GM12878 (cell line): ENCODE data around the gene FAAP24.

Experiments used
- CBX5 ChIP-seq: sonication (generic); IDR thresholded peaks from 2 replicates; pipeline ENCODE4 v1.6.1; 2016; ENCODE audit warnings: low read depth, moderate library complexity, mild to moderate bottlenecking, inconsistent platforms
- CEBPB ChIP-seq, 2 experiments: fragments of 150-350 bp in 1 of 2; IDR thresholded peaks; 2 replicates each; pipeline ENCODE4 v1.6.1; 2012 to 2014; ENCODE audit warnings: low read depth in 2 of 2, low read length in 2 of 2, borderline replicate concordance in 1 of 2, inconsistent platforms in 1 of 2
- CTCF ChIP-seq, 3 experiments: IDR thresholded peaks in 2 of 3; conservative IDR thresholded peaks in 1 of 3; 2 replicates each; pipeline ENCODE4 v1.5.1; 2011; ENCODE audit warnings: low read depth in 3 of 3, low read length in 3 of 3, mild to moderate bottlenecking in 3 of 3, control low read depth in 2 of 3, moderate library complexity in 2 of 3, inconsistent platforms in 1 of 3, mixed read lengths in 1 of 3; ENCODE audit not compliant: control insufficient read depth in 2 of 3, insufficient read depth in 1 of 3; ENCODE audit errors: extremely low read depth in 1 of 3
- MYC ChIP-seq: IDR thresholded peaks from 2 replicates; pipeline ENCODE4 v1.6.1; 2011; ENCODE audit warnings: mild to moderate bottlenecking, low read length, moderate library complexity, inconsistent platforms; ENCODE audit not compliant: insufficient read depth, insufficient replicate concordance, insufficient read length, severe bottlenecking
- PAX5 ChIP-seq: IDR thresholded peaks from 2 replicates; pipeline ENCODE4 v1.6.1; 2011; ENCODE audit warnings: low read depth, low read length, borderline replicate concordance
- POLR2AphosphoS5 ChIP-seq: IDR thresholded peaks from 2 replicates; pipeline ENCODE4 v1.6.1; 2011; ENCODE audit warnings: mild to moderate bottlenecking, low read length, inconsistent platforms
- RAD21 ChIP-seq: IDR thresholded peaks from 2 replicates; pipeline ENCODE4 v1.6.1; 2011; ENCODE audit warnings: mild to moderate bottlenecking, low read depth, low read length, moderate library complexity; ENCODE audit not compliant: insufficient read depth
- REST ChIP-seq: IDR thresholded peaks from 2 replicates; pipeline ENCODE4 v1.6.1; 2012; ENCODE audit warnings: mild to moderate bottlenecking, low read depth, low read length
- SIN3A ChIP-seq: IDR thresholded peaks from 2 replicates; pipeline ENCODE4 v1.6.1; 2012; ENCODE audit warnings: low read depth, low read length, improper control_type of control experiment
- ZNF592 ChIP-seq: fragments of 450-650 bp; IDR thresholded peaks from 2 replicates; pipeline ENCODE4 v1.6.1; 2017; ENCODE audit warnings: mild to moderate bottlenecking, moderate library complexity
- ZNF687 ChIP-seq: fragments of 450-650 bp; IDR thresholded peaks from 2 replicates; pipeline ENCODE4 v1.6.1; 2017; ENCODE audit warnings: mild to moderate bottlenecking, moderate library complexity

DNA sequence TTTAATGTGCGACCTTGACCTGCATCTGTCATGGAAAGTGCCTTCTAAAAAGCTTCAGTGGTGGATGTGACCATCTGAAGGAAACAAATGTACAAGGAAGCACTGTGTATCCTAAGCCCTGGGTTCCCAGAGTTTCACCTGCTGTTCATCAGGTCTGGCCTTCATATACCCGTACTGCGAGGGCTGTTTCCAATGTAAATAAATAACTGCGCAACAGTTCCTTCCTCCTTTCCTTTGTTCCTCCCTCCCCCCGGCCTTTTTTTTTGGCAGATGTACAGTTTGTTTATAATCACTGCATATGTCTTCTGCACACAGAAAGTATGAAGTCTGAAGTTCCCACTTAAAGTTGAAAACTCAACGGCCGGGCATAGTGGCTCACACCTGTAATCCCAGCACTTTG is 5.2 kb downstream of the FAAP24 start:
- no peak for TF ChIP-seq RAD21
- TF ChIP-seq ZNF592 = no peak
- TF ChIP-seq REST = no peak
- TF ChIP-seq CTCF (IDR thresholded peaks at IDR 0.05 in 2 of 3, conservative IDR thresholded peaks at IDR 0.05 in 1 of 3; ENCODE audit: control insufficient read depth in 2 of 3, extremely low read depth in 1 of 3, insufficient read depth in 1 of 3, low read depth in 3 of 3, low read length in 3 of 3) = no peak
- no peak for TF ChIP-seq ZNF687
- TF ChIP-seq POLR2AphosphoS5 = no peak
- no peak for TF ChIP-seq CEBPB (IDR thresholded peaks at IDR 0.05; ENCODE audit: borderline replicate concordance in 1 of 2, low read depth in 2 of 2, low read length in 2 of 2)
- TF ChIP-seq PAX5 = no peak
- TF ChIP-seq SIN3A = no peak
- no peak for TF ChIP-seq MYC
- TF ChIP-seq CBX5 = no peak
